ENCODE results near the gene LBX2.
"Not testable (repeated sequence)": the region's sequence is repeated elsewhere in the genome, so short reads cannot be mapped to it uniquely, and the experiment has no call there.

LBX2 gene

GRCh38 chr2:74481961-74482800, 17.2 kb downstream of the LBX2 start:
- peak; percentile 59 for DNase-seq

GRCh38 chr2:74481431-74481830, 18.0 kb downstream of the LBX2 start:
- DNase-seq = no peak

GRCh38 chr2:74474899-74475298, 24.5 kb downstream of the LBX2 start:
- DNase-seq = no peak

GRCh38 chr2:74474481-74474880, 24.9 kb downstream of the LBX2 start:
- DNase-seq = no peak

- peak; percentile 53 for DNase-seq
Measured at GRCh38 chr2:74472945-74473258, 26.5 kb downstream of the LBX2 start.

GRCh38 chr2:74472086-74472944, 27.1 kb downstream of the LBX2 start, which contains the start of gene MRPL53:
Gene MRPL53 (minus strand): TSS chr2:74472680. CDS start chr2:74472660, 20 bp downstream.
- DNase-seq = peak; percentile 87

GRCh38 chr2:74471332-74472065, 27.9 kb downstream of the LBX2 start:
- DNase-seq = no peak

- not testable (repeated sequence) for DNase-seq
Measured at GRCh38 chr2:74470742-74471141, 28.7 kb downstream of the LBX2 start.

- DNase-seq = no peak
Measured at GRCh38 chr2:74464406-74464805, 35.0 kb downstream of the LBX2 start.

- DNase-seq = no peak
Measured at GRCh38 chr2:74462786-74463105, 36.7 kb downstream of the LBX2 start.

- no peak for DNase-seq
Measured at GRCh38 chr2:74462054-74462785, 37.2 kb downstream of the LBX2 start.

- no peak for DNase-seq
Measured at GRCh38 chr2:74461187-74462053, 38.0 kb downstream of the LBX2 start.

GRCh38 chr2:74460187-74460586, 39.2 kb downstream of the LBX2 start:
- DNase-seq = not testable (repeated sequence)

- not testable (repeated sequence) for DNase-seq
Measured at GRCh38 chr2:74459503-74460118, 39.8 kb downstream of the LBX2 start.

GRCh38 chr2:74458938-74459363, 40.5 kb downstream of the LBX2 start:
- no peak for DNase-seq

- DNase-seq = peak; percentile 99
Measured at GRCh38 chr2:74458132-74458937, 41.1 kb downstream of the LBX2 start, which contains the start of gene WBP1. Gene WBP1 (plus strand): TSS chr2:74458438. CDS start chr2:74458603, 165 bp downstream.

GRCh38 chr2:74457549-74458131, 41.8 kb downstream of the LBX2 start:
- no peak for DNase-seq

GRCh38 chr2:74457129-74457548, 42.3 kb downstream of the LBX2 start:
- peak; percentile 76 for DNase-seq

GRCh38 chr2:74454654-74455511, 44.5 kb downstream of the LBX2 start, which contains the start of gene INO80B:
Gene INO80B (plus strand): TSS chr2:74455087. CDS start chr2:74455117, 30 bp downstream.
- peak; percentile 97 for DNase-seq

Measured in DMS79 treated with DMSO at 0.1 percent for 48 hours (cell line).